GM15510 (cell line): ENCODE results near the gene ACOT4.

Source experiments
- POLR2A ChIP-seq: IDR thresholded peaks from 3 replicates; pipeline ENCODE4 v1.6.1; 2011; ENCODE audit warnings: borderline replicate concordance; ENCODE audit not compliant: insufficient read length; ENCODE audit errors: extremely low read depth

ACOT4 gene

DNA sequence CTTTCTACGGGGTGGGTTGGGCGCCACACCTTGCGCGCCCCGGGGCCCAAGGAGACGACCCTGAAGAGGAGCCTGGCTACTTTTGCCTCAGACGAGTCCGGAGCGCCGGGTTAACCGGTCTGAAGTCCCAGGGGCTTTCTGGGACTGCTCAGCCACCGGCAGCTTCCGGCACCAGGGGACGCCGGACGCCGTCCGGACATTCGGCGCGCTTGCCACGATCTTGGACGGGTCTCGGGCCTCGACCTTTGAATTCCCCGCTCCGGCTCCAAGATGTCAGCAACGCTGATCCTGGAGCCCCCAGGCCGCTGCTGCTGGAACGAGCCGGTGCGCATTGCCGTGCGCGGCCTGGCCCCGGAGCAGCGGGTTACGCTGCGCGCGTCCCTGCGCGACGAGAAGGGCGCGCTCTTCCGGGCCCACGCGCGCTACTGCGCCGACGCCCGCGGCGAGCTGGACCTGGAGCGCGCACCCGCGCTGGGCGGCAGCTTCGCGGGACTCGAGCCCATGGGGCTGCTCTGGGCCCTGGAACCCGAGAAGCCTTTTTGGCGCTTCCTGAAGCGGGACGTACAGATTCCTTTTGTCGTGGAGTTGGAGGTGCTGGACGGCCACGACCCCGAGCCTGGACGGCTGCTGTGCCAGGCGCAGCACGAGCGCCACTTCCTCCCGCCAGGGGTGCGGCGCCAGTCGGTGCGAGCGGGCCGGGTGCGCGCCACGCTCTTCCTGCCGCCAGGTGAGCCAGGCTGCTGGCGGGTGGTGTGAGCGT lies at the start of gene ACOT4:
TSS of gene ACOT4 (plus strand) at position 184 of the 760 bp plus-strand sequence. CDS start at position 271, 87 bp downstream.
- peak; percentile 36 for TF ChIP-seq POLR2A

- no peak for TF ChIP-seq POLR2A
These were observed 37.8 kb upstream of the ACOT4 start for GRCh38 chr14:73553845-73554244.

DNA sequence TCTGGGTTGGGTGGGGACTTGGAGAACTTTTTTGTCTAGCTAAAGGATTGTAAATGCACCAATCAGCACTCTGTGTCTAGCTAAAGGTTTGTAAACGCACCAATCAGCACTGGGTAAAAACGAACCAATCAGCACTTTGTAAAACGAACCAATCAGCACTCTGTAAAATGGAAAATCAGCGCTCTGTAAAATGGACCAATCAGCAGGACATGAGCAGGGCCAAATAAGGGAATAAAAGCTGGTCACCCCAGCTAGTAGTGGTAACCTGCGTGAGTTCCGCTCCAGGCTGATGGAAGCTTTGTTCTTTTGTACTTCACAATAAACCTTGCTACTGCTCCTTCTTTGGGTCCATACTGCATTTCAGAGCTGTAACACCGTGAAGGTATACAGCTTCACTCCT lies 24.3 kb upstream of the ACOT4 start:
- no peak for TF ChIP-seq POLR2A

GRCh38 chr14:73567951-73568885 lies 23.5 kb upstream of the ACOT4 start:
- TF ChIP-seq POLR2A, result no peak

DNA sequence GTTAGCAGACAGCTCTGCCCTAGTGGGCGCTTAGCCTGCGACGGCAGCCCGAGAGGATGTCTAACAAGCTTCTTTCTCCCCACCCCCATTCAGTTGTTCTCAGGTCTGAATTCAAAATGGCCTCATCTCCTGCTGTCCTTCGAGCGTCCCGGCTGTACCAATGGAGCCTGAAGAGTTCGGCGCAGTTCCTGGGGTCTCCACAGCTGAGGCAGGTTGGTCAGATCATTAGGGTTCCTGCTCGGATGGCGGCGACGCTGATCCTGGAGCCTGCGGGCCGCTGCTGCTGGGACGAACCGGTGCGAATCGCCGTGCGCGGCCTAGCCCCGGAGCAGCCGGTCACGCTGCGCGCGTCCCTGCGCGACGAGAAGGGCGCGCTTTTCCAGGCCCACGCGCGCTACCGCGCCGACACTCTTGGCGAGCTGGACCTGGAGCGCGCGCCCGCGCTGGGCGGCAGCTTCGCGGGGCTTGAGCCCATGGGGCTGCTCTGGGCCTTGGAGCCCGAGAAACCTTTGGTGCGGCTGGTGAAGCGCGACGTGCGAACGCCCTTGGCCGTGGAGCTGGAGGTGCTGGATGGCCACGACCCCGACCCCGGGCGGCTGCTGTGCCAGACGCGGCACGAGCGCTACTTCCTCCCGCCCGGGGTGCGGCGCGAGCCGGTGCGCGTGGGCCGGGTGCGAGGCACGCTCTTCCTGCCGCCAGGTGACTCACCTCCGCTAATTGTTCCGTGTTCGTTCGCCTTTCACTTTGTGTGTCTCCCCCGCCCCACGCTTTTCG lies 22.3 kb upstream of the ACOT4 start, which contains the start of gene ACOT2:
TSS of gene ACOT2 (plus strand) at position 29 of the 774 bp plus-strand sequence. CDS start at position 57, 28 bp downstream.
- TF ChIP-seq POLR2A, result peak; percentile 46

DNA sequence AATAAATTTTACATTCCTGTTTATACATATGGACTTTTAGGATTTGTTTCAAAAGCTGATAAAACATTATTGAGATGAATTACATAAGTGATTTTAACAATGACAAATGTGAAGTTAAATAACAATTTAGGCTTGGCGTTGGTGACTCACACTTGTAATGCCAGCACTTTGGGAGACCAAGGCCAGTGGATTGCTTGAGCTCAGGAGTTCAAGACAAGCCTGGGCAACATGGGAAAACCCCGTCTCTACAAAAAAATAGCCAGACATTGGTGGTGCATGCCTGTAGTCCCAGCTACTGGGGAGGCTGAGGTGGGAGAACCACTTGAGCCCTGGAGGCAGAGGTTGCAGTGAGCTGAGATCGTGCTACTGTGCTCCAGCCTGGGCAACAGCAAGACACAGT lies 15.3 kb upstream of the ACOT4 start:
- no peak for TF ChIP-seq POLR2A

DNA sequence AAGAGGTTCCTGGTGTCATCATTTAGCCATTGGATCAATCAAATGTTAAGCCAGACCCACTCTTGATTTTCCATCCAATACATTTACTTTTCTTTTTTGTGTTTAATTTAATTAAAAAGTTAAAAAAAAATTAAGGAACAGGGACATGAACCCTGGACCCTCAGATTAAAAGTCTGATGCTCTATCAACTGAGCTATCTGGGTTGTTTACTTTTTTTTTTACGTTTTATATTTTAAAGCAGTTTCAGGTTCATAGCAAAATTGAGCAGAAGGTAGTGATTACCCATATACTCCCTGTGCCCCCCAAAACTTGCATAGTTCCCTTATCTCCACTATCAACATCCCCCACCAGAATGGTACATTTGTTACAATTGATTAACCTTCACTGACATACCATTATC lies 3.0 kb upstream of the ACOT4 start:
- no peak for TF ChIP-seq POLR2A

DNA sequence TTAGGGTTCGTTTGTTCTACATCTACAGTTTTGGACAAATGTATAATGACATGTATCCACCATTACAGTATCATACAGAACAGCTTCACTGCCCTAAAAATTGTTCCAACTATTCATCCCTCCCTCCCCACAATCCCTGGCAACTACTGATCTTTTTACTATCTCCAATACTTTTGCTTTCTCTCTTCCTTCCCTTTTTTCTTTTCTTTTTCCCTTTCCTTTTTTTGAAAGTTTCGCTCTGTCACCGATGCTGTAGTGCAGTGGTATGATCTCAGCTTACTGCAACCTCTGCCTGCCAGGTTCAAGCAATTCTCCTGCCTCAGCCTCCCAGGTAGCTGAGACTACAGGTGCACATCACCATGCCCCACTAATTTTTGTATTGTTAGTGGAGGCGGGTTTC lies 2.6 kb upstream of the ACOT4 start:
- TF ChIP-seq POLR2A, result no peak

- TF ChIP-seq POLR2A, result no peak
These were observed 2.8 kb downstream of the ACOT4 start for GRCh38 chr14:73594491-73594890.

- no peak for TF ChIP-seq POLR2A
These were observed 7.8 kb downstream of the ACOT4 start for GRCh38 chr14:73599499-73599898.

GRCh38 chr14:73602994-73603393 lies 11.3 kb downstream of the ACOT4 start:
- TF ChIP-seq POLR2A, result no peak

DNA sequence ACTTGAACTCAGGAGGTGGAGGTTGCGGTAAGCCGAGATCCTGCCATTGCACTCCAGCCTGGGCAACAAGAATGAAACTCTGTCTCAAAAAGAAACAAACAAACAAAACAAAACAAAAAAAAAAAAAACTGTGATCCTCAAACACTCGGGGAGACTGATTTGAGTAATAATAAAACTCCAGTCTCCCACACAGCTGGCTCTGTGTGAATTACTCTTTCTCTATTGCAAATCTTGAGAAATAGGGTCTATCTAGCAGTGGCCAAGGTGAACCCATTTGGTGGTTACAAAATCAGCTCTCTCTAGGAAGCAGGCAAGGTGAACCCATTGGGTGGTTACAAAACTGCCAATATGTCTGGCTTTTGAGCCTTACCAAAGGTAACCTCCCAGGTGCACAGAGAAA lies 14.6 kb downstream of the ACOT4 start:
- TF ChIP-seq POLR2A, result no peak

DNA sequence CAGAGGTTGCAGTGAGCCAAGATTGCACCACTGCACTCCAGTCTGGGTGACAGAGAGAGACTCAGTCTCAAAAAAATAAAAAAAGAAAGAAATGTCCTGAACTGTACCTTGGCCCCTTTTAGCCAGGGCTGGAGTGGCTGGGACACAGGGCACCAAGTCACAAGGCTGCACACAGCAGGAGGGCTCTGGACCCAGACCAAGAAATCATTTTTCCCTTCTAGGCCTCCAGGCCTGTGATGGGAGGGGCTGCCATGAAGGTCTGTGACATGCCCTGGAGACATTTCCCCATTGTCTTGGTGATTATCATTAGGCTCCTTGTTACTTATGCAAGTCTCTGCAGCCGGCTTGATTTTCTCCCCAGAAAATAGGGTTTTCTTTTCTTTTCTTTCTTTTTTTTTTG lies 15.6 kb downstream of the ACOT4 start:
- no peak for TF ChIP-seq POLR2A

DNA sequence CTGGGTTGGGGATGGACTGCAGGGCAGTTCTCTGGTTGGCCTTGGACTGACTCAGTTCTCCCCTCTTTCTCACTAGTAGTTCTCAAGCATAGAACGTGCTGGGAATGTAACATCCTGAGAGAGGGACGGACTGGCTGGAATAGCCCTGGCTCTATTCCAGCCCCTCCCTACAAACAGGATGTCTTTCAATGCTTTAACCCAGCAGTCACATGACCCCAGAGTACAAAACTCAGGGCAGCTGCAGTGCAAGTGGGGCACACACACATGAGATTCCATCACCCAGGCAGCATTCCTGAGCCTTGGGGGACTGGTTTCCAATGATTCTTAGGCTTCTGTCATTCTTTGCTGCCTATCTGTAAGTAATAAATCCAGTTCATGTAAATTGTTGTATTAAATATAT lies 19.0 kb downstream of the ACOT4 start:
- TF ChIP-seq POLR2A, result no peak
